Muscle of arm (tissue), 12 donors: ENCODE measurements around the gene SLC39A13. TPM values are rescaled to one million over a fixed set of nuclear protein-coding genes. Genes with fewer than 3 reads are reported as not detected.
A peak's percentile ranks its signal among the peaks of the same experiment; 100 is the strongest.

ENCODE experiments used
- DNase-seq: peaks from one replicate; pipeline ENCODE4 v3.0.0-alpha.2; 2013
- polyA plus RNA-seq, 12 donors: library from polyadenylated mRNA; unstranded; fragments of 120-200 nt; gene quantifications; one replicate each; pipeline ENCODE4 v1.2.1, GENCODE V29; 2013; ENCODE audit not compliant: insufficient read length in 12 of 12

The SLC39A13 gene
- polyA plus RNA-seq, 12 donors, result 28.2 to 65.2 (median 31.6) TPM; not detected in 1

GRCh38 chr11:47399860-47400767 is 8.3 kb upstream of the SLC39A13 start:
- no peak for DNase-seq

- DNase-seq, result no peak
Observed at GRCh38 chr11:47400768-47401279, 7.6 kb upstream of the SLC39A13 start.

- DNase-seq, result no peak
Observed at GRCh38 chr11:47403135-47403534, 5.3 kb upstream of the SLC39A13 start.

- no peak for DNase-seq
Observed at GRCh38 chr11:47403571-47403970, 4.8 kb upstream of the SLC39A13 start.

GRCh38 chr11:47406896-47407745 is 1.3 kb upstream of the SLC39A13 start:
- no peak for DNase-seq

- DNase-seq, result peak; percentile 43
Observed at GRCh38 chr11:47408598-47409439, 429 bp downstream of the SLC39A13 start.

- DNase-seq, result no peak
Observed at GRCh38 chr11:47409440-47410369, 1.3 kb downstream of the SLC39A13 start.

- no peak for DNase-seq
Observed at GRCh38 chr11:47410370-47411264, 2.2 kb downstream of the SLC39A13 start.

- DNase-seq, result no peak
Observed at GRCh38 chr11:47411884-47412746, 3.7 kb downstream of the SLC39A13 start.

- no peak for DNase-seq
Observed at GRCh38 chr11:47413351-47413750, 5.0 kb downstream of the SLC39A13 start.

- no peak for DNase-seq
Observed at GRCh38 chr11:47413908-47414684, 5.7 kb downstream of the SLC39A13 start.

- no peak for DNase-seq
Observed at GRCh38 chr11:47414685-47415070, 6.3 kb downstream of the SLC39A13 start.

- DNase-seq, result no peak
Observed at GRCh38 chr11:47415091-47415854, 6.9 kb downstream of the SLC39A13 start.

GRCh38 chr11:47415949-47416472 is 7.6 kb downstream of the SLC39A13 start:
- peak; percentile 86 for DNase-seq

GRCh38 chr11:47417712-47418111 is 9.3 kb downstream of the SLC39A13 start:
- no peak for DNase-seq
